ENCODE results near the gene ETNPPL.

DNA sequence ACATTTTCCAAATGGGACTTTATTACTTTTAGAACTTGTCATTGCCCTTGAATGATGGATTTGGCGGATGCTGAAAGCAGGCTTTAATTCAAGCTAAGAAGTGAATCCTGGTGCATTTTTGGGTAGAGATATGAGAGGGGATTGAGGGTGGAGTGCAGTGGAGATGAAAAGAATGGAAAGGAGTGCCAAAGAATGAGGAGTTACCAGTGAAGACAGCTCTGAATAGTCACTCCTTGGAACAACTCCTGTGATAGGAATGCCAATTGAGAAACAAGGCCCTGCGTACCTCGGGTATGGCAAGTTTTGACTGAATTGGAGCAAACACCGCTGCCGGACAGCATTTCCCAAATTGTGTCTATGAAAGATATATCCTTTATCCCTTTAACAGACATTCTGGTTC lies 36.5 kb upstream of the ETNPPL start:
- no peak for TF ChIP-seq ZFX (IDR thresholded peaks at IDR 0.05; ENCODE audit: borderline replicate concordance)
- TF ChIP-seq, protein P1, sequence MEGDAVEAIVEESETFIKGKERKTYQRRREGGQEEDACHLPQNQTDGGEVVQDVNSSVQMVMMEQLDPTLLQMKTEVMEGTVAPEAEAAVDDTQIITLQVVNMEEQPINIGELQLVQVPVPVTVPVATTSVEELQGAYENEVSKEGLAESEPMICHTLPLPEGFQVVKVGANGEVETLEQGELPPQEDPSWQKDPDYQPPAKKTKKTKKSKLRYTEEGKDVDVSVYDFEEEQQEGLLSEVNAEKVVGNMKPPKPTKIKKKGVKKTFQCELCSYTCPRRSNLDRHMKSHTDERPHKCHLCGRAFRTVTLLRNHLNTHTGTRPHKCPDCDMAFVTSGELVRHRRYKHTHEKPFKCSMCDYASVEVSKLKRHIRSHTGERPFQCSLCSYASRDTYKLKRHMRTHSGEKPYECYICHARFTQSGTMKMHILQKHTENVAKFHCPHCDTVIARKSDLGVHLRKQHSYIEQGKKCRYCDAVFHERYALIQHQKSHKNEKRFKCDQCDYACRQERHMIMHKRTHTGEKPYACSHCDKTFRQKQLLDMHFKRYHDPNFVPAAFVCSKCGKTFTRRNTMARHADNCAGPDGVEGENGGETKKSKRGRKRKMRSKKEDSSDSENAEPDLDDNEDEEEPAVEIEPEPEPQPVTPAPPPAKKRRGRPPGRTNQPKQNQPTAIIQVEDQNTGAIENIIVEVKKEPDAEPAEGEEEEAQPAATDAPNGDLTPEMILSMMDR (IDR thresholded peaks at IDR 0.05), result no peak
